IMR-90 (cell line): ENCODE measurements around the gene HERC4. TPM values are rescaled to one million over a fixed set of nuclear protein-coding genes. Genes with fewer than 3 reads are reported as not detected.

Experiments
- ATAC-seq: fragments of 200-7000 bp; cut with Tn5 transposase; 2 replicates; pipeline ENCODE4 v1.9.1; 2020; ENCODE audit warnings: low read depth, mild to moderate bottlenecking, moderate library complexity
- BruUV-seq: library from RNA; stranded (reverse); fragments of 400-500 nt; replicated peaks from 2 replicates; lab custom pipeline; 2021; lab: Mats Ljungman, UMichigan
- CTCF ChIA-PET: fragments of 300-600 bp; formaldehyde crosslinking; extraction: SDS; loops from one replicate; lab custom pipeline; 2021; ENCODE audit warnings: antibody characterized with exemption; lab: Yijun Ruan, JAX
- POLR2A ChIA-PET: fragments of 300-600 bp; sonication (Branson Sonifier 250); formaldehyde crosslinking; loops from one replicate; lab custom pipeline; 2022; ENCODE audit warnings: antibody characterized with exemption; ENCODE audit not compliant: unreplicated experiment; lab: Charles Lee
- DNase-seq: peaks from one replicate; pipeline ENCODE4 v3.0.0; 2013
- H2AFZ ChIP-seq: replicated peaks from 2 replicates; pipeline ENCODE3; 2013; ENCODE audit warnings: low read length, mild to moderate bottlenecking; ENCODE audit not compliant: poor library complexity
- H2AK5ac ChIP-seq: 2 replicates; pipeline ENCODE4 v1.6.1; 2013; ENCODE audit warnings: low read depth, low read length, inconsistent platforms
- H2AK9ac ChIP-seq: replicated peaks from 2 replicates; pipeline ENCODE3; 2013; ENCODE audit warnings: mild to moderate bottlenecking, low read depth, low read length, moderate library complexity; ENCODE audit not compliant: poor library complexity
- H2BK120ac ChIP-seq: 2 replicates; pipeline ENCODE4 v1.6.1; 2013; ENCODE audit warnings: low read depth, low read length, inconsistent platforms
- H2BK15ac ChIP-seq: 3 replicates; pipeline ENCODE4 v1.6.1; 2013; ENCODE audit warnings: low read depth, low read length, inconsistent platforms
- H2BK20ac ChIP-seq: 2 replicates; pipeline ENCODE4 v1.6.1; 2013; ENCODE audit warnings: low read depth, mild to moderate bottlenecking, inconsistent platforms, low read length, moderate library complexity
- H2BK5ac ChIP-seq: 2 replicates; pipeline ENCODE4 v1.6.1; 2013; ENCODE audit warnings: mild to moderate bottlenecking, low read depth, low read length, inconsistent platforms; ENCODE audit not compliant: poor library complexity, severe bottlenecking
- H3K14ac ChIP-seq: replicated peaks from 2 replicates; pipeline ENCODE4 v1.6.1; 2013; ENCODE audit warnings: low read depth, low read length, inconsistent platforms
- H3K18ac ChIP-seq: 2 replicates; pipeline ENCODE4 v1.6.1; 2013; ENCODE audit warnings: low read depth, low read length, control low read depth
- H3K23ac ChIP-seq: 2 replicates; pipeline ENCODE4 v1.6.1; 2013; ENCODE audit warnings: low read depth, low read length, inconsistent platforms
- H3K27ac ChIP-seq: 2 replicates; pipeline ENCODE4 v1.5.1; 2013; ENCODE audit warnings: mild to moderate bottlenecking, control low read depth, low read length; ENCODE audit not compliant: insufficient read depth
- H3K27me3 ChIP-seq: 2 replicates; pipeline ENCODE4 v1.6.1; 2013; ENCODE audit warnings: low read length; ENCODE audit not compliant: control insufficient read depth, insufficient read depth
- H3K36me3 ChIP-seq: 2 replicates; pipeline ENCODE4 v1.6.1; 2013; ENCODE audit warnings: low read length, mixed read lengths; ENCODE audit not compliant: control insufficient read depth, insufficient read depth
- H3K4ac ChIP-seq: 2 replicates; pipeline ENCODE4 v1.6.1; 2013; ENCODE audit warnings: low read depth, low read length, inconsistent platforms
- H3K4me1 ChIP-seq: 2 replicates; pipeline ENCODE4 v1.6.1; 2013; ENCODE audit warnings: low read length, mixed read lengths; ENCODE audit not compliant: control insufficient read depth, insufficient read depth
- H3K4me2 ChIP-seq: 2 replicates; pipeline ENCODE4 v1.6.1; 2013; ENCODE audit warnings: low read depth, mild to moderate bottlenecking, control low read depth, low read length, moderate library complexity
- H3K4me3 ChIP-seq: 2 replicates; pipeline ENCODE4 v1.5.1; 2013; ENCODE audit warnings: low read depth, mild to moderate bottlenecking, control low read depth, low read length, moderate library complexity; ENCODE audit not compliant: insufficient read depth
- H3K56ac ChIP-seq: 2 replicates; pipeline ENCODE4 v1.6.1; 2013; ENCODE audit warnings: low read length, inconsistent platforms; ENCODE audit not compliant: insufficient read depth; ENCODE audit errors: extremely low read depth
- H3K79me1 ChIP-seq, 2 experiments: 2 replicates each; pipeline ENCODE4 v1.6.1; 2013; ENCODE audit warnings: low read length in 2 of 2, inconsistent platforms in 1 of 2, low read depth in 1 of 2
- H3K9ac ChIP-seq: 2 replicates; pipeline ENCODE4 v1.6.1; 2013; ENCODE audit warnings: low read depth, low read length, control low read depth
- H3K9me1 ChIP-seq: 2 replicates; pipeline ENCODE4 v1.6.1; 2013; ENCODE audit warnings: low read length, inconsistent platforms; ENCODE audit not compliant: insufficient read depth
- H3K9me3 ChIP-seq: 2 replicates; pipeline ENCODE4 v1.6.1; 2013; ENCODE audit warnings: low read length; ENCODE audit not compliant: control insufficient read depth, insufficient read depth
- H4K20me1 ChIP-seq: 2 replicates; pipeline ENCODE4 v1.6.1; 2013; ENCODE audit warnings: low read length, inconsistent platforms; ENCODE audit not compliant: insufficient read depth
- H4K5ac ChIP-seq: 2 replicates; pipeline ENCODE4 v1.6.1; 2013; ENCODE audit warnings: mild to moderate bottlenecking, low read depth, low read length, control low read depth
- H4K8ac ChIP-seq, 2 experiments: 2 replicates each; pipeline ENCODE4 v1.6.1; 2013; ENCODE audit warnings: low read depth in 2 of 2, low read length in 2 of 2, control low read depth in 1 of 2, inconsistent platforms in 1 of 2
- H4K91ac ChIP-seq: 2 replicates; pipeline ENCODE4 v1.6.1; 2013; ENCODE audit warnings: low read depth, low read length, inconsistent platforms; ENCODE audit not compliant: insufficient read depth
- BHLHE40 ChIP-seq: fragments of 150-350 bp; IDR thresholded peaks from 2 replicates; pipeline ENCODE4 v1.6.1; 2016; ENCODE audit warnings: mild to moderate bottlenecking, low read depth, low read length
- CEBPB ChIP-seq: IDR thresholded peaks from 2 replicates; pipeline ENCODE4 v1.6.1; 2012; ENCODE audit warnings: low read depth, low read length, improper control_type of control experiment
- CHD1 ChIP-seq: IDR thresholded peaks from 2 replicates; pipeline ENCODE4 v1.6.1; 2012; ENCODE audit warnings: low read depth, low read length, improper control_type of control experiment
- ELK1 ChIP-seq: fragments of 150-350 bp; IDR thresholded peaks from 2 replicates; pipeline ENCODE4 v1.6.1; 2016; ENCODE audit warnings: low read depth, mild to moderate bottlenecking, low read length, moderate library complexity, borderline replicate concordance
- FOS ChIP-seq: fragments of 150-350 bp; IDR thresholded peaks from 2 replicates; pipeline ENCODE4 v1.6.1; 2016; ENCODE audit warnings: low read depth, low read length
- MAFK ChIP-seq: IDR thresholded peaks from 2 replicates; pipeline ENCODE4 v1.6.1; 2012; ENCODE audit warnings: low read depth, low read length, improper control_type of control experiment
- MAZ ChIP-seq: IDR thresholded peaks from 2 replicates; pipeline ENCODE4 v1.6.1; 2012; ENCODE audit warnings: low read depth, mild to moderate bottlenecking, low read length, improper control_type of control experiment, moderate library complexity, borderline replicate concordance
- MXI1 ChIP-seq: IDR thresholded peaks from 2 replicates; pipeline ENCODE4 v1.6.1; 2012; ENCODE audit warnings: low read depth, mild to moderate bottlenecking, low read length, moderate library complexity, borderline replicate concordance
- NFE2L2 ChIP-seq: fragments of 150-350 bp; IDR thresholded peaks from 2 replicates; pipeline ENCODE4 v1.6.1; 2016; ENCODE audit warnings: low read depth, mild to moderate bottlenecking, low read length
- POLR2A ChIP-seq: IDR thresholded peaks from 2 replicates; pipeline ENCODE4 v1.6.1; 2012; ENCODE audit warnings: mild to moderate bottlenecking, low read depth, low read length
- RAD21 ChIP-seq: IDR thresholded peaks from 2 replicates; pipeline ENCODE4 v1.6.1; 2012; ENCODE audit warnings: low read length, improper control_type of control experiment
- RCOR1 ChIP-seq: IDR thresholded peaks from 2 replicates; pipeline ENCODE4 v1.6.1; 2012; ENCODE audit warnings: mild to moderate bottlenecking, low read length, improper control_type of control experiment; ENCODE audit not compliant: insufficient replicate concordance
- RFX5 ChIP-seq: IDR thresholded peaks from 2 replicates; pipeline ENCODE4 v1.8.0; 2012; ENCODE audit warnings: low read depth, mild to moderate bottlenecking, low read length, moderate library complexity
- SMC3 ChIP-seq: fragments of 150-350 bp; IDR thresholded peaks from 2 replicates; pipeline ENCODE4 v1.6.1; 2016; ENCODE audit warnings: low read depth, mild to moderate bottlenecking, antibody characterized with exemption, low read length, moderate library complexity
- WGBS, 2 experiments: methylation state at CpG; one replicate each; pipeline versions ENCODE4 v1.1.5 to v1.1.7; 2013; ENCODE audit warnings: missing lambda C conversion rate in 2 of 2; ENCODE audit not compliant: insufficient read length in 1 of 2; ENCODE audit errors: extremely low coverage in 2 of 2; 5-methylcytosine and 5-hydroxymethylcytosine counted together
- dilution Hi-C: fragments of 300-500 bp; cut with HindIII; formaldehyde crosslinking; loops from one replicate; pipeline ENCODE4 v1.14.3; 2018; ENCODE audit warnings: low sequenced_read_pairs; ENCODE audit not compliant: unreplicated experiment
- in situ Hi-C: fragments of 300-500 bp; cut with MboI; formaldehyde crosslinking; loops from 3 replicates; pipeline ENCODE4 v1.14.3; 2019; ENCODE audit warnings: low sequenced_read_pairs, inconsistent platforms, mixed read lengths
- intact Hi-C: fragments of 100-400 bp; cut with micrococcal nuclease; formaldehyde crosslinking; loops from 2 replicates; pipeline ENCODE4 v1.10.0; 2022
- polyA plus RNA-seq, 3 experiments: library from polyadenylated mRNA; depleted of rRNA; stranded (reverse); fragments of >200 nt; gene quantifications; 2 replicates each; pipeline ENCODE4 v1.2.3, GENCODE V29; 2012; ENCODE audit warnings: low replicate concordance in 1 of 3
- total RNA-seq: library from RNA; depleted of rRNA; stranded (reverse); fragments of >200 nt; gene quantifications from 2 replicates; pipeline ENCODE4 v1.2.3, GENCODE V29; 2012
- TF ChIP-seq, protein P1 (sequence below): conservative IDR thresholded peaks from 2 replicates; pipeline ENCODE4 v1.5.1; 2012; ENCODE audit warnings: mild to moderate bottlenecking, low read depth, low read length, improper control_type of control experiment
- TF ChIP-seq, protein P2 (sequence below): fragments of 150-350 bp; IDR thresholded peaks from 2 replicates; pipeline ENCODE4 v1.6.1; 2017; ENCODE audit warnings: mild to moderate bottlenecking, antibody characterized with exemption, low read length, low read depth

HERC4 gene
- total and polyA plus RNA-seq, 2 of the 4 experiments (the other 2 are of a cell fraction), result 66.6 to 92.8 TPM

GRCh38 chr10:68001000-68001399 lies 74.1 kb downstream of the HERC4 start:
- no peak overlapping the region for H3K4me3 ChIP-seq
- in situ Hi-C loops, result no loop called here
- peaks cover 19% of the 10 kb centered on the region for H3K36me3 ChIP-seq
- H3K79me1 ChIP-seq, result peaks cover 12 to 22% of the 10 kb centered on the region in 2 experiments
- no peak overlapping the region for H2AK5ac ChIP-seq
- H3K9me1 ChIP-seq, result 0 out of 2 replicates have a peak, but pooled peaks cover 4% of the 10 kb centered on the region
- no peak overlapping the region for H3K27ac ChIP-seq
- WGBS, 2 experiments, result no CpG with 5 or more reads among the region's 4 CpGs
- POLR2A ChIA-PET, result no interaction called here
- no peaks in the 10 kb centered on the region; the same call in 1 of the 2 replicates for H3K4me1 ChIP-seq
- no peak for DNase-seq
- no peaks in the 10 kb centered on the region for H4K20me1 ChIP-seq
- H2AK9ac ChIP-seq, result no peak overlapping the region
- intact Hi-C loops, result no loop called here
- H3K56ac ChIP-seq, result no peak overlapping the region
- H3K4ac ChIP-seq, result no peak overlapping the region
- H4K5ac ChIP-seq, result no peak overlapping the region; the same call in 1 of the 2 replicates
- H3K23ac ChIP-seq, result no peak overlapping the region
- dilution Hi-C loops, result no loop called here
- no peak overlapping the region for H2BK5ac ChIP-seq
- no peak overlapping the region for H4K91ac ChIP-seq
- no TSS peak for BruUV-seq
- H2BK120ac ChIP-seq, result no peak overlapping the region
- H3K18ac ChIP-seq, result no peak overlapping the region
- H3K14ac ChIP-seq, result no peak overlapping the region
- H2AFZ ChIP-seq, result no peak overlapping the region
- no peak overlapping the region for H2BK15ac ChIP-seq
- no peak overlapping the region for H4K8ac ChIP-seq
- H3K9me3 ChIP-seq, result no peaks in the 10 kb centered on the region
- TF ChIP-seq SMC3 (no peak), CEBPB (no peak), NFE2L2 (no peak), CHD1 (no peak), BHLHE40 (no peak), RFX5 (no peak), RAD21 (no peak), ELK1 (no peak), FOS (no peak), MXI1 (no peak), MAFK (no peak), RCOR1 (no peak), POLR2A (no peak), MAZ (no peak)
- TF ChIP-seq, protein P1, sequence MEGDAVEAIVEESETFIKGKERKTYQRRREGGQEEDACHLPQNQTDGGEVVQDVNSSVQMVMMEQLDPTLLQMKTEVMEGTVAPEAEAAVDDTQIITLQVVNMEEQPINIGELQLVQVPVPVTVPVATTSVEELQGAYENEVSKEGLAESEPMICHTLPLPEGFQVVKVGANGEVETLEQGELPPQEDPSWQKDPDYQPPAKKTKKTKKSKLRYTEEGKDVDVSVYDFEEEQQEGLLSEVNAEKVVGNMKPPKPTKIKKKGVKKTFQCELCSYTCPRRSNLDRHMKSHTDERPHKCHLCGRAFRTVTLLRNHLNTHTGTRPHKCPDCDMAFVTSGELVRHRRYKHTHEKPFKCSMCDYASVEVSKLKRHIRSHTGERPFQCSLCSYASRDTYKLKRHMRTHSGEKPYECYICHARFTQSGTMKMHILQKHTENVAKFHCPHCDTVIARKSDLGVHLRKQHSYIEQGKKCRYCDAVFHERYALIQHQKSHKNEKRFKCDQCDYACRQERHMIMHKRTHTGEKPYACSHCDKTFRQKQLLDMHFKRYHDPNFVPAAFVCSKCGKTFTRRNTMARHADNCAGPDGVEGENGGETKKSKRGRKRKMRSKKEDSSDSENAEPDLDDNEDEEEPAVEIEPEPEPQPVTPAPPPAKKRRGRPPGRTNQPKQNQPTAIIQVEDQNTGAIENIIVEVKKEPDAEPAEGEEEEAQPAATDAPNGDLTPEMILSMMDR, result no peak
- TF ChIP-seq, protein P2, sequence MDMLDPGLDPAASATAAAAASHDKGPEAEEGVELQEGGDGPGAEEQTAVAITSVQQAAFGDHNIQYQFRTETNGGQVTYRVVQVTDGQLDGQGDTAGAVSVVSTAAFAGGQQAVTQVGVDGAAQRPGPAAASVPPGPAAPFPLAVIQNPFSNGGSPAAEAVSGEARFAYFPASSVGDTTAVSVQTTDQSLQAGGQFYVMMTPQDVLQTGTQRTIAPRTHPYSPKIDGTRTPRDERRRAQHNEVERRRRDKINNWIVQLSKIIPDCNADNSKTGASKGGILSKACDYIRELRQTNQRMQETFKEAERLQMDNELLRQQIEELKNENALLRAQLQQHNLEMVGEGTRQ, result no peak
- H3K4me2 ChIP-seq, result no peak overlapping the region
- H2BK20ac ChIP-seq, result no peak overlapping the region
- CTCF ChIA-PET, result no interaction called here
- ATAC-seq, result no peak
- H3K27me3 ChIP-seq, result no peaks in the 10 kb centered on the region
- no peak overlapping the region for H3K9ac ChIP-seq
